ENCODE measurements around the gene ZDHHC14. TPM values are rescaled to one million over a fixed set of nuclear protein-coding genes. Genes with fewer than 3 reads are reported as not detected.

ZDHHC14 gene
- total and polyA plus RNA-seq, 2 of the 8 experiments (the other 6 are each of a cell fraction or from before 2014, with no cell fraction given) = 2.9 to 5.3 TPM

DNA sequence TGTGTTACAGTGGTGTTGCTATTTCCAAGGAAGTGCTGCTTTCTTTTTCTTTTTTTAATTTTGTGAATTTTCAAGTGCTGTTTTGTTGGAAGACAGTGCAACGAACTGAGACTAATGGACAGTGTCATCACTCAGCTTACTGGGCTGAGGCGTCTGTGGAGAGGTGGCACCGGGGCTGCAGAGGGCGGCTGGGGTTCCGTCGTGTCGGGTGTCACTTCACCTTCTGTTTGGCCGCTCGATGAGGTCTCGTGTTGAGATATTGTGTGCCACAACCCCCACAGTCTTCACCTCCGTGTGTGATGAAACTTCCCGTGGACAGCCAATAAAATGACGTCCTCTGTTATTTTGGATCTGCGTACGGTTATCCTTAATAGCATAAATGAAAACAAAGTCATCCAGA is 292.6 kb downstream of the ZDHHC14 start:
- H3K9me3 ChIP-seq (ENCODE audit: insufficient read depth in 2 of 2, low read depth in 1 of 2, low read length in 1 of 2) = no peaks in the 10 kb centered on the region
- H4K20me1 ChIP-seq (replicated peaks in 1 of 2; ENCODE audit: control insufficient read depth in 1 of 2, insufficient read depth in 2 of 2, low read length in 2 of 2) = no peaks in the 10 kb centered on the region
- H3K79me2 ChIP-seq (ENCODE audit: control insufficient read depth in 1 of 2, insufficient read depth in 2 of 2, low read length in 2 of 2) = no peaks in the 10 kb centered on the region
- H2AK5ac ChIP-seq (ENCODE audit: low read depth, low read length) = no peak overlapping the region
- no peak overlapping the region for H2BK120ac ChIP-seq (replicated peaks; ENCODE audit: low read depth, low read length)
- ChIA-PET POLR2A (ENCODE audit: partially characterized antibody) (interaction anchor here (0.7 kb wide), 1 partner anchor 393 kb away, joined by 3 read pairs; no protein-coding TSS in a partner anchor), CTCF (ENCODE audit: partially characterized antibody) (interaction anchor here (1.0 to 1.1 kb wide), 2 partner anchors 9 to 15 kb away, joined by 3 read pairs; no protein-coding TSS in a partner anchor)
- no peaks in the 10 kb centered on the region for H3K79me1 ChIP-seq (ENCODE audit: low read depth, low read length)
- H3K27ac ChIP-seq (ENCODE audit: low read depth, low read length) = no peak overlapping the region
- peaks cover 0 to 14% (median 5%) of the 10 kb centered on the region in 4 experiments; a peak in 6 of 7 replicates for H3K4me1 ChIP-seq (replicated peaks in 1 of 4; ENCODE audit: control insufficient read depth in 3 of 4, insufficient read depth in 4 of 4, low read length in 3 of 4)
- no peak overlapping the region for H3K4me3 ChIP-seq (ENCODE audit: extremely low read depth in 1 of 4, insufficient read depth in 2 of 4, low read depth in 3 of 4, low read length in 4 of 4)
- H2BK12ac ChIP-seq (ENCODE audit: low read depth, low read length) = no peak overlapping the region
- no peak overlapping the region for H3K18ac ChIP-seq (ENCODE audit: extremely low read depth, low read length)
- H2BK5ac ChIP-seq (ENCODE audit: low read depth, low read length) = no peak overlapping the region
- H4K8ac ChIP-seq (ENCODE audit: extremely low read depth, insufficient read depth, low read length) = no peak overlapping the region
- no peak for DNase-seq (ENCODE audit: low read depth in 1 of 2, low spot score in 2 of 2)
- H2BK20ac ChIP-seq (ENCODE audit: low read length) = no peak overlapping the region
- H2AFZ ChIP-seq (ENCODE audit: low read length) = no peak overlapping the region
- H3K23me2 ChIP-seq (ENCODE audit: low read depth, low read length) = no peaks in the 10 kb centered on the region
- H3K56ac ChIP-seq (replicated peaks; ENCODE audit: insufficient read length, low read depth, low read length) = no peak overlapping the region
- no peak overlapping the region for H2BK15ac ChIP-seq (ENCODE audit: low read length)
- 89% methylated on average over 15 of the region's 15 CpGs; no CpG with 5 or more reads in 1 of the 2 experiments for WGBS, 2 experiments (ENCODE audit: extremely low coverage in 1 of 2, insufficient coverage in 1 of 2, insufficient read length in 1 of 2, insufficient replicate concordance in 2 of 2, low coverage in 1 of 2, low lambda C conversion rate in 2 of 2, missing lambda C conversion rate in 1 of 2)
- H3K23ac ChIP-seq (ENCODE audit: insufficient read length) = no peak overlapping the region
- no peak overlapping the region for H3K9ac ChIP-seq (replicated peaks in 1 of 4; ENCODE audit: extremely low read depth in 1 of 4, low read depth in 3 of 4, low read length in 3 of 4)
- H3K14ac ChIP-seq (ENCODE audit: insufficient read length) = no peak overlapping the region
- no peak for FAIRE-seq
- no peak overlapping the region for H4K91ac ChIP-seq (replicated peaks; ENCODE audit: insufficient read length, low read length)
- H4K5ac ChIP-seq (ENCODE audit: insufficient read length, low read depth, low read length) = no peak overlapping the region
- H3K36me3 ChIP-seq (ENCODE audit: control insufficient read depth in 2 of 4, insufficient read depth in 4 of 4, low read length in 3 of 4) = no peaks in the 10 kb centered on the region
- H3K4ac ChIP-seq (replicated peaks; ENCODE audit: insufficient read length, low read depth, low read length) = no peak overlapping the region
- no peak overlapping the region for H3K4me2 ChIP-seq (ENCODE audit: insufficient read depth in 1 of 2, low read depth in 2 of 2, low read length in 2 of 2)
- no peaks in the 10 kb centered on the region; a peak in 1 of 7 replicates for H3K27me3 ChIP-seq (replicated peaks in 1 of 4; ENCODE audit: control insufficient read depth in 3 of 4, extremely low read depth in 1 of 4, insufficient read depth in 3 of 4, low read length in 3 of 4)
- TF ChIP-seq, protein P1, sequence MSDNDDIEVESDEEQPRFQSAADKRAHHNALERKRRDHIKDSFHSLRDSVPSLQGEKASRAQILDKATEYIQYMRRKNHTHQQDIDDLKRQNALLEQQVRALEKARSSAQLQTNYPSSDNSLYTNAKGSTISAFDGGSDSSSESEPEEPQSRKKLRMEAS (IDR thresholded peaks at IDR 0.05) = no peak
- TF ChIP-seq POLR2AphosphoS5 (IDR thresholded peaks at IDR 0.05; ENCODE audit: low read depth, low read length) (no peak), KDM4A (IDR thresholded peaks at IDR 0.05; ENCODE audit: low read depth, low read length, severe bottlenecking) (no peak), SAP30 (IDR thresholded peaks at IDR 0.05; ENCODE audit: insufficient read depth, insufficient replicate concordance, low read length) (no peak), CBX5 (IDR thresholded peaks at IDR 0.05; ENCODE audit: low read depth, low read length) (no peak), RFX5 (IDR thresholded peaks at IDR 0.05; ENCODE audit: borderline replicate concordance, low read depth, low read length) (no peak), CBX8 (IDR thresholded peaks at IDR 0.05; ENCODE audit: borderline replicate concordance, low read depth, low read length) (no peak), TCF12 (IDR thresholded peaks at IDR 0.05; ENCODE audit: low read depth, low read length) (no peak), EGR1 (IDR thresholded peaks at IDR 0.05; ENCODE audit: borderline replicate concordance, low read depth, low read length) (no peak), CEBPB (IDR thresholded peaks at IDR 0.05; ENCODE audit: low read depth, low read length) (no peak), BCL11A (IDR thresholded peaks at IDR 0.05; ENCODE audit: low read depth in 2 of 2, low read length in 2 of 2) (no peak)
- TF ChIP-seq, protein P2, sequence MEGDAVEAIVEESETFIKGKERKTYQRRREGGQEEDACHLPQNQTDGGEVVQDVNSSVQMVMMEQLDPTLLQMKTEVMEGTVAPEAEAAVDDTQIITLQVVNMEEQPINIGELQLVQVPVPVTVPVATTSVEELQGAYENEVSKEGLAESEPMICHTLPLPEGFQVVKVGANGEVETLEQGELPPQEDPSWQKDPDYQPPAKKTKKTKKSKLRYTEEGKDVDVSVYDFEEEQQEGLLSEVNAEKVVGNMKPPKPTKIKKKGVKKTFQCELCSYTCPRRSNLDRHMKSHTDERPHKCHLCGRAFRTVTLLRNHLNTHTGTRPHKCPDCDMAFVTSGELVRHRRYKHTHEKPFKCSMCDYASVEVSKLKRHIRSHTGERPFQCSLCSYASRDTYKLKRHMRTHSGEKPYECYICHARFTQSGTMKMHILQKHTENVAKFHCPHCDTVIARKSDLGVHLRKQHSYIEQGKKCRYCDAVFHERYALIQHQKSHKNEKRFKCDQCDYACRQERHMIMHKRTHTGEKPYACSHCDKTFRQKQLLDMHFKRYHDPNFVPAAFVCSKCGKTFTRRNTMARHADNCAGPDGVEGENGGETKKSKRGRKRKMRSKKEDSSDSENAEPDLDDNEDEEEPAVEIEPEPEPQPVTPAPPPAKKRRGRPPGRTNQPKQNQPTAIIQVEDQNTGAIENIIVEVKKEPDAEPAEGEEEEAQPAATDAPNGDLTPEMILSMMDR (IDR thresholded peaks at IDR 0.05; ENCODE audit: control extremely low read depth in 1 of 3, insufficient read depth in 1 of 3, low read depth in 1 of 3, low read length in 3 of 3) = no peak
